HG03558 (cell line): ENCODE results near the gene ATP7A.
"Not testable (repeated sequence)": the region's sequence is repeated elsewhere in the genome, so short reads cannot be mapped to it uniquely, and the experiment has no call there.

Experiments
- ATAC-seq: cut with Tn5 transposase; IDR thresholded peaks from one replicate; pipeline ENCODE4 v1.9.1; 2021; ENCODE audit warnings: moderate number of reproducible peaks; ENCODE audit not compliant: unreplicated experiment; ENCODE audit errors: extremely low read depth

ATP7A gene

DNA sequence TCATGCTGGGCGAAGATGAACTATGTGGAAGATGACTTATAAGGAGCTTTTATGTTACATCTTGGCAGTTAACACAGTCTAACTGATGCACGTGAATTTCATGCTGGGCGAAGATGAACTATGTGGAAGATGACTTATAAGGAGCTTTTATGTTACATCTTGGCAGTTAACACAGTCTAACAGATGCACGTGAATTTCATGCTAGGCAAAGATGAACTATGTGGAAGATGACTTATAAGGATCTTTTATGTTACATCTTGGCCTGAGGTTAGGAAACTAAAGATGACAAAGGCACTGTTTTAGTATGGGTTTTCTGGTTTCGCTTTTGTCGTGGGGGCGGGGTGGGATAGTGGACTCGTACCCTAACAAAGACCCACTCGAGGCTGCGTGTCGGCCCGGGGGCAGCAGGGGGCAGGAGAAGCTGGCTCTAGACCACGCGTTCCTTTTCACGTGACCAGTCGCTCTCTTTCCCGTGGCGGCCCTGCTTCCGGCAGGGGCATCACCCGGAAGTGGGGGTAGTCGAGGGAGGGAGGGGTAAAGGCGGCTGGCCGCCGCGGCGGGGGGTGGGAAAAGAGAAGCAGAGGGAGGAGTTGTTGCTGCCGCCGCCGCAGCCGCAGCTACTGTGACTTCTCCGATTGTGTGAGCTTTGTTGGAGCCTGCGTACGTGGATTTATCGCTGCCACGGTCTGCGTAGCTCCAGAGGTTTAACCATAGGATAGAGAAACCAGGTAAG, at the start of gene ATP7A:
Gene ATP7A, plus strand, starts transcription at position 586 of the 733 bp plus-strand sequence. CDS start 60,949 bp downstream, outside the sequence.
- ATAC-seq, result peak; percentile 89

DNA sequence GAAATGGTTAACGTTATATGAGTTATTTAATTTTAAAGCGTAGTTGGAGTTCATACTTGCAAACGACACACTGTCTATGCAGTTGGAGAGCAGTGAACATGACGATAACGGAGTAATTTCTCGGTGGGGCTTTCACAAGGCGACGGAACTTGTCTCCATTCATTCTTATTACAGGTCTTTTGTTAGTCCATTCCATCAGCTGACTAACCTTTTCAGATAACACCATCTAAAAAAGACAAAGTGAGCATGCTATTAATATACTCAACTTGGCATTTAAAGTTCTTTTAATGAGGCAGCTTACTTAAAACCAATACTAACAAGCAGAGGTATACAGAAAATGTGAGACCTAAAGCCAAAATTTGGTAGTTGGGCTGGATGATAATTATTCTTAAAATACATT, 35.1 kb upstream of the ATP7A start:
- ATAC-seq, result no peak

DNA sequence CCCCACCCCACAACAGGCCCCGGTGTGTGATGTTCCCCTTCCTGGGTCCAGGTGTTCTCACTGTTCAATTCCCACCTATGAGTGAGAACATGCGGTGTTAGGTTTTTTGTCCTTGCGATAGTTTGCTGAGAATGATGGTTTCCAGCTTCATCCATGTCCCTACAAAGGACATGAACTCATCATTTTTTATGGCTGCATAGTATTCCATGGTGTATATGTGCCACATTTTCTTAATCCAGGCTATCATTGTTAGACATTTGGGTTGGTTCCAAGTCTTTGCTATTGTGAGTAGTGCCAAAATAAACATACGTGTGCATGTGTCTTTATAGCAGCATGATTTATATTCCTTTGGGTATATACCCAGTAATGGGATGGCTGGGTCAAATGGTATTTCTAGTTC, 29.1 kb upstream of the ATP7A start:
- ATAC-seq, result not testable (repeated sequence)

DNA sequence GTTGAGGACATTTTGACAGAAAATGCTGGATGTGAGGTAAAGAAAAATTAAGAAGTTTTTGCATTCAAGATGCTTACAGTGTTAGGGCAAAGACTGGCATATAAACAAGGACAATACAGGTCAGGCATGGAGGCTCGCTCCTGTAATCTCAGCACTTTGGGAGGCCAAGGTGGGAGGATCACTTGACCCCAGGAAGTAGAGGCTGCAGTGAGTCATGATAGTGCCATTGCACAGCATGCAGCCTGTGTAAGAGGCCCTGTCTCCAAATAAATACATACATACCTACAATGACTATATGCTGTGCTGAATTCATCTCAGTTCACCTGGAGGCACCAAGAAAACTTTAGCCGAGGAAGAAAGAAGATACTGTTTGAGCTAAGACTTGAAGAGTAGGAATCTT, 17.6 kb upstream of the ATP7A start:
- no peak for ATAC-seq

DNA sequence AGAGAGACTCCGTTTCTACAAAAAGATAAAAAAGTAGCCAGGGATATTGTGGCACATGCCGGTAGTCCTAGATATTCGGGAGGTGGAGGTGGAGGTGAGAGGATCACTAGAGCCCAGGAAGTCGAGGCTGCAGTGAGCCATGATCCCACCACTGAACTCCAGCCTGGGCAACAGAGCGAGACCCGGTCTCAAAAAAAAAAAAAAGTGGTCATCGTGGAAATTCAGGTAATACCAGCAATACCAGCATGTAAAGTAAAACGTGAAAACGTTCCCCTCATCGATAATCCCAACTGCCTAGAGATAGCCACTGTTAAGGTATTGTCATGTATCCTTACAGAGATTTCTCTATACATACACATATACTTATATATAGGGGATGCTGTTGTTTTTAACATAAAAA, 16.8 kb upstream of the ATP7A start:
- ATAC-seq, result no peak

DNA sequence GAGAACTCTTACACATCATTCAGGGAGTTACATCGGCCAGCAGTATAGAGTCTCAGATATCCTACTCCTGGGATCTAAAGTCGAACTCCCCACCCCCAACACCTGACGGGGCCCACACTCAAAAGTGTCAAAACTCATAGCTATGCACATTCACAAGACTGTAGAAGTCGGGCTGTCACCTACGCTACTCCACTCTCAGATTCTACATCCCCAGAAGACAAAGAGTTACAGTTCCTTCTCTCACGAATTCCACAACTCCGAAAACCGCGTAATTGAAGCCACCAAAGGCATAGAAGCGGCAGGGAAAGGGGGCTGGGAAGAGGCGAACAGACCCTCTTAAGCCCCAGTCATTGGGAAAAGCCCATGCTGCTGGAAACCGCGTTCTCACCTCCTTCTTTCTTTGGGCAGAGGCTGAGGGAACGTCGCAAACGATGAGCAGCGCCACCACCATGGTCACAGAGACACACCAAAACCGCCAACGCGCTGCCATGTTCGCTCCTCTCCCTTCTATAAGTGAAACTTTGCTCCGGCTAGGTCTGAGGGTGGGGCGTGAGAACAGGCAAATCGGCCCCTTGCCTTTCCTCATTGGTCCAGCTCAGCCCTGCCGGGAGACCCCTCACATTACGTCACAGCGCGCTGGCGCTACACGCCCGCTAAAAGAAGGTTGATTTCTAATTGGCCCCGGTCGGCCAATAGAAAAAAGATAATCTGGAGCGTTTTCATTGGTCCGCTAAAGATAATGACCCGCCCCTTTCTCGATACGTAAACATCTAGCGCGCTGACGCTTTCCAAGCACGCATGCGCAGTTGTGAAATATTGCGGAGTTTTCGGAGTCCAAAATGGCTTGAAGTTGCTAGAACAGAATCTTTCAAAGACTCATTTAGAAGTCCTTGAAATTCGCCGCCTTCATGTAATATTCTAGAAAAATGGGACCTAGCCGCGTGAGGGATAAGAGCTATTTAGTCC, 15.3 kb upstream of the ATP7A start, which contains the start of gene MAGT1:
Gene MAGT1, minus strand, starts transcription at position 515 of the 966 bp plus-strand sequence. Its CDS starts 25 bp downstream, at position 490.
- ATAC-seq, result peak; percentile 78

DNA sequence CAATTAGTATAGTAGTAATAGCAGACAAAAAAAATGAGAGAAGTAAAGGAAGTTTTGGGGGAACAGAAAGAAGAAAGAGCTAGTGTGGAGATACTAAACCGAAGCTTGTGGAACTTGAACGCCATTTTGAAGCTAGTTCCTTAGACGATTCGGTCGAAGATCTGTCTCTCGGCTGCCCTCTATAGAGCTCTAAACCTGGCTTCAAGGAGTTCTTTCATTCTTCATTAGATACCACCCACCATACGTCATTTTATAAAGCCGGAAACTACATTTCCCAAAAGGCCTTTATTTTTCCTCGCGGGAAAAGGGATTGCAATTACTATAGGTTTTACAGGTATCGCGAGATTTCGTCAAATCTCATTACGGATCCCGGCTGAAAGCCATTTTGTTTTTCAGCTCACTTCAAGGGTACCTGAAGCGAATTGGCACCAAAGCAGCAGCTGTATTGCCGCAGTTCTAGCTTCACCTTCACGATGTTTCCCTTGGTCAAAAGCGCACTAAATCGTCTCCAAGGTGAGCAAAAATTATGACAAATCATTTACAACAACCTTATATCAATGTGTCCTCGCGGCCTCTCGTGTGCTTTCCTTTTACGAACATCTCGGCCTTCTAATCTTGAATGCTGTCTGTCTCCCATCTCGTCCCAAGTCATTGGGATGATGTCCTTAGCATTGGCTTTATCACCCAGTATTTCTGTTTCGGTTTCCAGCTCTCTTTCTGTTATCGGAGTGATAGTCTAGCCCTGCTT, 11.2 kb upstream of the ATP7A start, which contains the start of gene COX7B:
Gene COX7B, plus strand, starts transcription at position 388 of the 748 bp plus-strand sequence. Its CDS starts 86 bp downstream, at position 474.
- peak; percentile 53 for ATAC-seq

DNA sequence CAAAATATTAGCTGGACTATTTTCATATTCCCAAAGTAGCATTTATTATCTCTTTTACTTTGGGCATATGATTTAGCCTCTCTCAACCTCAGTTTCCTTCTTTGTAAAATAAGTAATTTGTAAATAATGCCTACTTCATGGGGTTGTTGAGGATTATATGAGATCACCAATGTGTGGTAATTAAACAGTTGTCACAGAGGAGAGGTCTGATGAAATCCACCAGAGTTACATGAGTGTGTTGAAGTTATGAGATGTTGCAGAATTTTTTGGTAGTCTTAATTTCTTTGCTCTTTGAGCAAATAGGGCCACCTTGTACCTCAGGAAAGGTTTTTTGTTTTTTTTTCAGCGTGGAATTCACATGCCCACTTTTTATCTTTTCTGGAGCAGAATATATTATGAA, 9.8 kb upstream of the ATP7A start:
- no peak for ATAC-seq

DNA sequence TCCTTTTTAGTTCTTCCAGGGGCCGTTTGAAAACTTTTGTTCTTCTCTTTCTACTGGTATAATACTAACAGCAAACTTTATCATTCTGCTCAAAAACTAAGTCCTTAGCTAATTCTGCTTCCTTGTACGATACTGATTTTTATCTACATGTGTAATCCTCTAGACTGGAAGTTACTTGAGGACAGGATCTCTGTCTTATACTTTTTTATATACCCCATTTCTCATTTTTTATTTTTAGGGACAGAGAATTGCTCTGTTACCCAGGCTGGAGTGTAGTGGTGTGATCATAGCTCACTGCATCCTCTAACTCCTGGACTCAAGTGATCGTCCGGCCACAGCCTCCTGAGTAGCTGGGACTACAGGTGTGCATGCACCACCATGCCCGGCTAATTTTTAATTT, 9.0 kb upstream of the ATP7A start:
- ATAC-seq, result no peak

DNA sequence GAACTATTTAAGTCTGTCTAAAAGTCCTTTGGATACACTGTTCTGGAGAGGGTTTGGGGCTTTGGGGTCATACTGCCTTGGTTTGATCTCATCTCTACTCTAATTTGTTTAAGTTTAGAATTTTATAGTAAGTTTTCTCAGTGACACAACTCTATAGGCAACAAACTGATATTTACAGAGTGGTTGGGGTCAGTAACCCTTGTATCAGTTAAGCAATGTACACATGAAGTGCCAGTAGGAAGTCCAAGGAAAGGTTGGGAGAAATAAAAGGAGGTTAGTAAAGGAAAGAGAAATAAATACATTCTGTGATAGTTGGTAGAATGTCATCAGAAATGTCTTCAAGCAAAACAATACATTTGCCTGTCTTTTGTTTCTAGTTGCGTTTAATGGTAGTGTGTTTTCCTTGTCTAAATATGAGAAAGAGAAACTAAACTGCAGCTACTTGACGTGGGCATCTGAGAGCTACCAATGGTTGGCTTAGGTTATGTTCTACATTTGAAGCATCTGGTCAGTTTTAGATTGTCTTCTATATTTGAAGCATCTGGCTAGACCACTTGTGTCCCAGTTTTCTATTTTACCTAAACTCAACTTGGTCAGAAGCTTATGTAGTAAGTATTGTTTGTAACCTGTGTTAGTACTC, 6.9 kb downstream of the ATP7A start:
- no peak for ATAC-seq

DNA sequence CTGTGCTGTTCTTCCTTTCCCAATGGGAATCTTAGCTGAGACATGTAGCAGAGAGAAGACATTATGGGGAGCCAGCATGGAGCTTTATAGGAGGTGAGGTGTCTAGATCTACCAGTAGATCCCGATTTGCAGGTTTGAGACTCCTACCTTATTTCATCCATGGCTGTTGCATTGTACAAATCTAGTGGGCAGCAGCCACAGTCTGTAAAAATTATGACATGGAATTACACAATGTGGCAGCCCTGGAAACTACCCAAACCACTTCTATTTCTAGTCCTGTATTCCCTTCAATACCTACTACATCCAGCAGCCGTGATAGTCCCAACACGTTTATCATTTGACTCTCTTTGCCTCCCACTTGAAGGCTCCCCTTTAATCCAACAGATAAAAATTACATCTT, 8.1 kb downstream of the ATP7A start:
- no peak for ATAC-seq

DNA sequence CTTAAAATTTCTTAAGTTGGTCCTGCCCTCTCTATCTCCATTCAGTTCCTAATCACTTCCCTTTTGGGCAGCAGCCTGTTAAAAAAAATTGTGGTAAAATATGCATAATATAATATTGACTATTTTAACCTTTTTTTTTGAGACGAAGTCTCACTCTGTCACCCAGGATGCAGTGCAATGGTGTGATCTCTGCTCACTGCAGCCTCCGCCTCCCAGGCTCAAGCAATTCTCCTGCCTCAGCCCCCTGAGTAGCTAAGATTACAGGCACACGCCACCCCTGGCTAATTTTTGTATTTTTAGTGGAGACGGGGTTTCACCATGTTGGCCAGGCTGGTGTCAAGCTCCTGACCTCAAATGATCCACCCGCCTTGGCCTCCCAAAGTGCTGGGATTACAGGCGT, 8.9 kb downstream of the ATP7A start:
- ATAC-seq, result not testable (repeated sequence)

DNA sequence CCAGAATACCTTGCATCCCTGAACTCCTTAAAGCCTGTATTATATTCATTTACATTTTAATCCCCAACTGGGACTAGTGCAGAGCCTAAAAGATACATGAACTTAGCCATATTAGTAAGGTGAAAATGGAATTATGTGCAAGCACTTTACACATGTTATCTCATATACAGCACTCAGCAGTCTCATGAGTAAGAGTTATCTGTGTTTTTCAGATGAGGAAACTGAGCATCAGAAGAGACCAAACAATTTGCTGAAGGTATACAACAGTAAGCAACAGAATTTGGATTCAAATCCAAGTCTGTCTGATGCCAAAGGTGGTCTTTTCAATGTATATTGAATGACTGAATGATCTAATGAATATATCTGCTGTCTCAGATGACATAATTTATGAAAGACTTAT, 12.3 kb downstream of the ATP7A start:
- no peak for ATAC-seq

DNA sequence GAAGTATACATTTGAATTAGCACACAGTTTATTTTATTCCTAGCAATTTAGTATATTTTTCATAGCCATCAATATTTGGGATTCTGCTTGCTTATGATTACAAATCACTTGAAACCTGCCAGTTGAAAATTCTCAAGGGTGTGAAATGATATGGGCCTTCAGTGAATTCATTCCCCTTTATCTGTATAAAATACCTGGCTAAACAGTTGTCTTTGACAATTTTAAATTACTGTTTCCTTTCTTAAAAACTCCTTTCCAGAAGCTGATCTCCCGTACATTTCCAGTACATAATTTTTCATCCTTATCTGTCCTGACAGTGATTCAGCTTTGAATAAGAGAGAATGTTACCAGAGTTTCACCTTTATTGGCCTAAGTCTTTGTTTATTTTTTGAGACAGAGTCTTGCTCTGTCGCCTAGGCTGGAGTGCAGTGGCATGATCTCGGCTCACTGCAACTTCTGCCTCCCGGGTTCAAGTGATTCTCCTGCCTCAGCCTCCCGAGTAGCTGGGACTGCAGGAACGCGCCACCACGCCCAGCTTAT, 13.9 kb downstream of the ATP7A start:
- ATAC-seq, result no peak

DNA sequence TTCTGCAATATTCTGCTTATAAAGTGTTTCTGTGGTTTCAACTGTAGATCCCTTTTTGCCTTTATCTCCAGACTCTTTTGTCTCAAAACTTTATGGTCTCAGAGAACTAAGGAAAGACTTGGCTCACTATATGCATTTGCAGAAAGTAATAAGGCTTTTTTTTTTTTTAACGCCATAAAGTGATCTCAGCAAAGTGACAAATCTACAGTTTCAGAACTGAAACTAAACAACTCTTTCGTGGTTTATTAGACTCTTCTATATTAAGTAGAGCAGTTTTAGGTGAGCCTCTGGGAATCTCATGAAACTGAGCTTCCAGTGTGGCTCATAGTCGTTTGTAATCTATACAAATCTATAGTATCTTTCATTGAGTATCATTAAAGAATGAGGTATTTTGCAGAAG, 15.3 kb downstream of the ATP7A start:
- no peak for ATAC-seq

DNA sequence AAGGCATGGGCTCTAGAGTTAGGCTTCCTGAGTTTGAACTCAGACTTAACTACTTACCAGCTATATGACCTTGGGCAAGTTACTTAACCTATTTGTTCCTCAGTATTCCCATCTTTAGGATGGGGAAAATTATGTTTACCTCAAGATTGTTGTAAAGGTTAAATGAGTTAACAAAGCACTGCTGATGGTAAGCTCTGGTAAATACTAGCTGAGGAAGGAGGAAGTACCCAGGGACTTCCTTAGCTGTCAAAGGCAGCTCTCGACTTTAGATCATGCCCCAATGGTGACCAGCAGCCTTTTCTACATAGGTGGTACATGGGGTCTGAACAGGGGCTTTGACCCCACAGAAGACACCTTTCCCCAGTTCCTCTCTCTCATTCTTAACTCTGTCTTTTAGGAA, 20.1 kb downstream of the ATP7A start:
- ATAC-seq, result no peak

DNA sequence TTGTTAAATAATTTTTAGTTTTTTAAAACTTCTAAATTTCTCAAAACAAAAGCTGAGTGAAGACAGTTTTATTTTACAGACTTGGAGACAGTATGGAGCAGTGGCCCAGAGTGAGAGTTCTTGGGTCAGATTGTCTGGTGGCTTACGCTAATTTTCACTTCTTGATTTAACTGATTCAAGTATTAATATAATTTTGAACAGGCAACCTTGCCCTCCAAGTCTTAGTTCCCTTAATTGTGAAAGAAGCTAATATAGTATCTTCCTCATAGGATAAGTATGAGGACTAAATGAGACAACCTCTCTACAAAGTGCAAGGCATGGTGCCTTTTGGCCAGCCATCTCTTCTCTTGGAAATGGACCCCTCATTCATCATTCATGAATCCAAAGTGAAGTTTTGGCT, 25.4 kb downstream of the ATP7A start:
- no peak for ATAC-seq

DNA sequence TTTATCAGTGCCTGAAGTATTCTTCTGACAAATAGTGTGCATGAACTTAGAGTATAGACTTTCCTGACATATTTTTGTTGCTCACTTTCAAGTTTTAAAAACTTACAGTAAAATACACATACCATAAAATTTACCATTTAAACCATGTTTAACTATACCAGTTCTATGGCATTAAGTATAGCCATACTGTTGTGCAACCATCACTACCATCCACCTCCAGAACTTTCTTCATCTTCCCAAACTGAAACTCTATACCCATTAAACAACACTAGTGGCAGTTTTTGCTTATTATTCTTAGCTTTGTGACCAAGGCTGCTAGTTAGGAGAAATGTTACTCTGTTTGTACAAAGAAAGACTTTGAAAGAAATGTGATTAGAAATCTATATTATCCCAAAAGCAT, 25.8 kb downstream of the ATP7A start:
- no peak for ATAC-seq

DNA sequence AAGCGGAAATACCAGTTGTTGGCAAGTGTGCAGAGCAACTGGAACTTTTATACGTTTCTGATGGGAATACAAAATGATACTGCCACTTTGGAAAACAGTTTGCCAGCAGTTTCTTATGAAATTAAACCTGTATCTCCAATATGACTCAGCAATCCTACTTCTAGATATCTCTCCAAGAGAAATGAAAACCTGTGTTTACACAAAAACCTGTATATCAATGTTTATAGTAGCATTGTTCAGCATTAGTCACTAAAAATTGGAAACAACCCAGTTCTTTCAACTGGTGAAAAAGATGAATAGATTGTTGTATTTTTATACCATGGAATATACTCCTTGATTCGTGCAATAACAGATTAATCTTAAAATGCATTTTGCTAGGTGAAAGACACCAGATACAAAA, 26.8 kb downstream of the ATP7A start:
- ATAC-seq, result no peak
